WTC11 (cell line): Measurements from ENCODE around the gene TNS2.

ENCODE experiments used
- CTCF ChIP-seq: fragments of 200-600 bp; IDR thresholded peaks from 2 replicates; pipeline ENCODE4 v1.8.0; 2022; ENCODE audit warnings: antibody characterized with exemption
- HMGA2 ChIP-seq: fragments of 250-450 bp; sonication (Bioruptor Pico); IDR thresholded peaks from 2 replicates; pipeline ENCODE4 v1.4.0; 2021; ENCODE audit warnings: mild to moderate bottlenecking, moderate library complexity
- NFYB ChIP-seq: sonication (generic); formaldehyde crosslinking; conservative IDR thresholded peaks from 2 replicates; pipeline ENCODE4 v1.8.0; 2022; ENCODE audit warnings: low read depth, missing genetic modification reagents
- SP1 ChIP-seq: sonication (generic); formaldehyde crosslinking; conservative IDR thresholded peaks from 2 replicates; pipeline ENCODE4 v1.8.1; 2022; ENCODE audit warnings: missing genetic modification reagents
- ZNF512 ChIP-seq: sonication (generic); formaldehyde crosslinking; IDR thresholded peaks from 2 replicates; pipeline ENCODE4 v1.8.1; 2022; ENCODE audit warnings: missing genetic modification reagents, borderline replicate concordance
- TF ChIP-seq, protein P1 (sequence below): sonication (generic); formaldehyde crosslinking; IDR thresholded peaks from 2 replicates; pipeline ENCODE4 v1.8.0; 2022; ENCODE audit warnings: mild to moderate bottlenecking, missing genetic modification reagents

DNA sequence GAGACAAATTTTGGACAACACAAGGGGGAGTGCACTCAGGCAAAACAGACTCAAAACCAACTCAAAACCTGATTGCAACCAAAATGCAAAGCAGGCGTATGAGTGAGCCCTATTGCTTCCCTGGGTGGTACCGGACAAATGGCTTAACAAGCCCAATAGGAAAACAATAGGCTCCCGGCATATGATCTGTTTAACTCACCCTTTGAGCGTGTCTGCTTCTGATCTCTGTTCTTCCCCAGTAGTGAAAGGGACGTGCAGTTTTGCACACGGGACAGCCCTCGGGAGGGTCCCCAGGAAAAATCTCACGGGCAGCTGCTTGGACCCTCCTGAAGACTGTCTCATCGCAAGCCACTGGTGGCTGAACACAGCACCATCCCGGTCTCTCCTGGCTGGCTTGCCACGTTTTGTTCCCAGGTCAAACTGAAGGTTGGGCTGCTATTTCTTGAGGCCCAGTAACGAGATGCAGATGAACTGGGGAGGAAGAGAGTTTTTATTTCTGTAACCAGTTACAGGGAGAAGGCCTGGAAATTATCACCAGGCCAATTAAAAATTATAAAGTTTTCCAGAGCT is 63.4 kb downstream of the TNS2 start:
- TF ChIP-seq HMGA2 (CRISPR knock-in tag) (no peak), NFYB (CRISPR knock-in tag) (no peak), SP1 (CRISPR knock-in tag) (no peak), ZNF512 (CRISPR knock-in tag) (no peak), CTCF (no peak)
- TF ChIP-seq, protein P1, sequence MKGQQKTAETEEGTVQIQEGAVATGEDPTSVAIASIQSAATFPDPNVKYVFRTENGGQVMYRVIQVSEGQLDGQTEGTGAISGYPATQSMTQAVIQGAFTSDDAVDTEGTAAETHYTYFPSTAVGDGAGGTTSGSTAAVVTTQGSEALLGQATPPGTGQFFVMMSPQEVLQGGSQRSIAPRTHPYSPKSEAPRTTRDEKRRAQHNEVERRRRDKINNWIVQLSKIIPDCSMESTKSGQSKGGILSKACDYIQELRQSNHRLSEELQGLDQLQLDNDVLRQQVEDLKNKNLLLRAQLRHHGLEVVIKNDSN (CRISPR knock-in tag): no peak
